ENCODE results near the gene SLC29A1. TPM values are rescaled to one million over a fixed set of nuclear protein-coding genes. Genes with fewer than 3 reads are reported as not detected.

The SLC29A1 gene
- total and polyA plus RNA-seq, 9 of the 15 experiments (the other 6 are each of a cell fraction or from before 2014, with no cell fraction given), result 18.9 to 170 (median 57.7) TPM

DNA sequence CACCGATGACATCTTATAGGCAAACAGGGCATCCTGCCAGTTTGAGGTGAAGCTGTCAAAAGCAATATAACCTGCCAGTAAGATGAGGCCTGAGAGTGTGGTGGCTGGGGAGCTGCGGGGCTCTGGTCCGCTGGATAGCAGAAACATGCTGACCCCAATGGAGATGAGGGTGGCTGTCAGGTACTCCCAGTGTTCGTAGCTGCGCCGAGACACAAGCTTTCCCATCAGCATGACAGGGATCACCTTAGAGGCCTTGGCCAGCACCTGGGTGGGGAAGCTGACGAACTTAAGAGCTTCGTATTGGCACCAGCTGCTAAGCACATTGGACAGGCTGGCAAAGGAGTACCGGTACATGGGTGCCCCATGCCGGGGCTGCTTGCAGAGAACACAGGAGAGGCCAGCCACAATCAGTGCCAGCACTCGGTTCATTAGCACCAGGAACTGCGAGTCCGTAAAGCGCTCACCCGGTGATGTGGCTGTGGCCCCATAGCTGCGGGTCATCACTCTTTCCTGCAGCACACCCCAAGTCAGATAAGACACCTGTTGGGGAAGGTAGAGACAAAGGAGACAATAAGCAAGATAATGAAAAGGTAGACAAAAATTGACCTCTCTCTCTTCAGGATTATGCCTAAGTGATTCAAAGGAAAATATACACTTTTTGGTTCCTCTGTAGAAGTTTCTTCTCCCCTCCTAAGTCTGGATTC lies 31.9 kb downstream of the SLC29A1 start (continued):
- TF ChIP-seq POU5F1 (IDR thresholded peaks at IDR 0.05; ENCODE audit: borderline replicate concordance, low read depth, low read length, partially characterized antibody), result no peak
- TF ChIP-seq TCF3 (CRISPR knock-in tag; IDR thresholded peaks at IDR 0.05), result no peak
- TF ChIP-seq, protein P1, sequence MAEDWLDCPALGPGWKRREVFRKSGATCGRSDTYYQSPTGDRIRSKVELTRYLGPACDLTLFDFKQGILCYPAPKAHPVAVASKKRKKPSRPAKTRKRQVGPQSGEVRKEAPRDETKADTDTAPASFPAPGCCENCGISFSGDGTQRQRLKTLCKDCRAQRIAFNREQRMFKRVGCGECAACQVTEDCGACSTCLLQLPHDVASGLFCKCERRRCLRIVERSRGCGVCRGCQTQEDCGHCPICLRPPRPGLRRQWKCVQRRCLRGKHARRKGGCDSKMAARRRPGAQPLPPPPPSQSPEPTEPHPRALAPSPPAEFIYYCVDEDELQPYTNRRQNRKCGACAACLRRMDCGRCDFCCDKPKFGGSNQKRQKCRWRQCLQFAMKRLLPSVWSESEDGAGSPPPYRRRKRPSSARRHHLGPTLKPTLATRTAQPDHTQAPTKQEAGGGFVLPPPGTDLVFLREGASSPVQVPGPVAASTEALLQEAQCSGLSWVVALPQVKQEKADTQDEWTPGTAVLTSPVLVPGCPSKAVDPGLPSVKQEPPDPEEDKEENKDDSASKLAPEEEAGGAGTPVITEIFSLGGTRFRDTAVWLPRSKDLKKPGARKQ (CRISPR knock-in tag; IDR thresholded peaks at IDR 0.05), result no peak
- TF ChIP-seq, protein P2, sequence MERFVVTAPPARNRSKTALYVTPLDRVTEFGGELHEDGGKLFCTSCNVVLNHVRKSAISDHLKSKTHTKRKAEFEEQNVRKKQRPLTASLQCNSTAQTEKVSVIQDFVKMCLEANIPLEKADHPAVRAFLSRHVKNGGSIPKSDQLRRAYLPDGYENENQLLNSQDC (CRISPR knock-in tag; IDR thresholded peaks at IDR 0.05), result 0 out of 2 replicates have a peak, but pooled peaks have one; percentile 25
- no peak for TF ChIP-seq SLC30A9 (CRISPR knock-in tag; IDR thresholded peaks at IDR 0.05)
- no peak for TF ChIP-seq SIRT6 (IDR thresholded peaks at IDR 0.05; ENCODE audit: low read depth, low read length)
- TF ChIP-seq ADNP (tag; IDR thresholded peaks at IDR 0.05), result no peak
- 0 out of 2 replicates have a peak, but pooled peaks have one; percentile 24 for TF ChIP-seq TEAD4 (IDR thresholded peaks at IDR 0.05; ENCODE audit: low read length)
- no peak; the same call in 1 of the 2 replicates for TF ChIP-seq TEAD4 (CRISPR knock-in tag; IDR thresholded peaks at IDR 0.05; ENCODE audit: borderline replicate concordance)
- no peak for TF ChIP-seq POLR3G (IDR thresholded peaks at IDR 0.05; ENCODE audit: extremely low read depth, insufficient read length, insufficient replicate concordance)
- TF ChIP-seq MCM7 (IDR thresholded peaks at IDR 0.05), result no peak
- TF ChIP-seq FIP1L1 (IDR thresholded peaks at IDR 0.05; ENCODE audit: low read depth, low read length, poor library complexity, severe bottlenecking), result peak; percentile 76
- TF ChIP-seq RBFOX2 (IDR thresholded peaks at IDR 0.05; ENCODE audit: low read depth, low read length), result peak; percentile 71
- TF ChIP-seq ILF3 (IDR thresholded peaks at IDR 0.05; ENCODE audit: borderline replicate concordance), result no peak
- no peak for TF ChIP-seq BRCA1 (IDR thresholded peaks at IDR 0.05)
- TF ChIP-seq BRCA1 (CRISPR knock-in tag; IDR thresholded peaks at IDR 0.05), result 0 out of 2 replicates have a peak, but pooled peaks have one; percentile 42
- 0 out of 2 replicates have a peak, but pooled peaks have one; percentile 26 for TF ChIP-seq ERF (CRISPR knock-in tag; IDR thresholded peaks at IDR 0.05)
- TF ChIP-seq, protein P3, sequence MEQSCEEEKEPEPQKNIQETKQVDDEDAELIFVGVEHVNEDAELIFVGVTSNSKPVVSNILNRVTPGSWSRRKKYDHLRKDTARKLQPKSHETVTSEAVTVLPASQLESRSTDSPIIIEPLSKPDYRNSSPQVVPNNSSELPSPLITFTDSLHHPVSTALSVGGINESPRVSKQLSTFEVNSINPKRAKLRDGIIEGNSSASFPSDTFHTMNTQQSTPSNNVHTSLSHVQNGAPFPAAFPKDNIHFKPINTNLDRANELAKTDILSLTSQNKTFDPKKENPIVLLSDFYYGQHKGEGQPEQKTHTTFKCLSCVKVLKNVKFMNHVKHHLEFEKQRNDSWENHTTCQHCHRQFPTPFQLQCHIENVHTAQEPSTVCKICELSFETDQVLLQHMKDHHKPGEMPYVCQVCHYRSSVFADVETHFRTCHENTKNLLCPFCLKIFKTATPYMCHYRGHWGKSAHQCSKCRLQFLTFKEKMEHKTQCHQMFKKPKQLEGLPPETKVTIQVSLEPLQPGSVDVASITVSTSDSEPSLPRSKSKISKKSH (CRISPR knock-in tag; IDR thresholded peaks at IDR 0.05), result no peak
- no peak for TF ChIP-seq TRIM24 (IDR thresholded peaks at IDR 0.05)
- TF ChIP-seq, protein P4, sequence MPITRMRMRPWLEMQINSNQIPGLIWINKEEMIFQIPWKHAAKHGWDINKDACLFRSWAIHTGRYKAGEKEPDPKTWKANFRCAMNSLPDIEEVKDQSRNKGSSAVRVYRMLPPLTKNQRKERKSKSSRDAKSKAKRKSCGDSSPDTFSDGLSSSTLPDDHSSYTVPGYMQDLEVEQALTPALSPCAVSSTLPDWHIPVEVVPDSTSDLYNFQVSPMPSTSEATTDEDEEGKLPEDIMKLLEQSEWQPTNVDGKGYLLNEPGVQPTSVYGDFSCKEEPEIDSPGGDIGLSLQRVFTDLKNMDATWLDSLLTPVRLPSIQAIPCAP (CRISPR knock-in tag; IDR thresholded peaks at IDR 0.05; ENCODE audit: borderline replicate concordance), result 0 out of 2 replicates have a peak, but pooled peaks have one; percentile 18
- TF ChIP-seq NR2C1 (IDR thresholded peaks at IDR 0.05), result no peak
- TF ChIP-seq NR2C1 (tag; IDR thresholded peaks at IDR 0.05), result no peak
- TF ChIP-seq KDM1A (IDR thresholded peaks at IDR 0.05), result peak in 1 of 2 experiments; percentile 49; a peak in 2 of 4 replicates
